ENCODE results near the gene SEMA3B. TPM values are rescaled to one million over a fixed set of nuclear protein-coding genes. Genes with fewer than 3 reads are reported as not detected.

Gene SEMA3B
- total and polyA plus RNA-seq, 2 donors (not counting 3 experiments of a cell fraction or from before 2014, with no cell fraction given) = 1.2 to 1.5 TPM

DNA sequence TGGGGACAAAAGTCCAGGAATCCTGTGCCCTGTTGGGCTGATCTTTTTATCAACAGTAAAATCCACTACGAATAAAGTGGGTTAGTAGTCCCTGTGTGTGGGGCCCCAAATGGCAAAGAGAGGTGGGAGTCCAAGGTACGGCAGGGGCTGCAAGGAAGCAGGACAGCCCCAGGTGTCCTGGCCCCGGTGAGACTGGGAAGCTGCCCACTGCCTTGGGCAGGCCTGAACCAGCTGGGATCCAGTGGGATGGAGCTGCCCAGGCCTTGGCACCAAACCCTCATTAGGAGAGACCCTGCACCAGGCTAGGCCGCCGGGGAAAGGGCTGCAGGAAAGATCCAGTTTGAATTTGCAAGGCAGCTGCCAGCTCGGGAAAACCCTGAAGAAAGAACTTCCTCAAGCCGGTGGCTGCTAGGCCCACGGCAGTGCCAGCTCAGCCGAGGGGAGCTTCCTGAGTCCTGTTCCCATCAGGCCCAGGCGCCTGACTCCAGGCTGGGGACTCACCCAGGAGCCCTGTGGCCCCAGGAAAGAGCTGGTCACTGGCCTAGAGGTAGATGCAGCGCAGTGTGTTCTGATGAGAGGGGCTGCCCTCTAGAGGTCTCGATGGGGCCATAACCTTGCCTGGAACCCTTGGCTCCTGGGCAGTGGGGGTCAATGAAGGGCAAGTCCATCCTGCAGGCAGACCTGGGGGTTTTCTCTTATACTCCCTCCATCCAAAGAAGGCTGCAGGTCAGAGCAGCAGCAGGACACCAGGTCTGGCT is 47.4 kb upstream of the SEMA3B start:
- no peak for FAIRE-seq
- ChIA-PET POLR2A (no interaction called here), CTCF (interaction anchor here (0.8 to 10.5 kb wide), 4 partner anchors 23 to 39 kb away, joined by 3 to 314 read pairs (median 4); partner anchors contain the start of gene GNAT1)
- no peak overlapping the region for H3K27ac ChIP-seq (ENCODE audit: insufficient read depth, low read depth, low read length)
- H2AFZ ChIP-seq (ENCODE audit: low read depth, low read length) = no peak overlapping the region
- no peaks in the 10 kb centered on the region for H4K20me1 ChIP-seq (replicated peaks; ENCODE audit: control insufficient read depth, extremely low read depth, insufficient read depth, low read length)
- H3K79me2 ChIP-seq (ENCODE audit: control insufficient read depth, insufficient read depth, low read length) = no peaks in the 10 kb centered on the region
- peaks cover 3% of the 10 kb centered on the region for H3K4me1 ChIP-seq (ENCODE audit: control insufficient read depth, extremely low read depth, insufficient read depth, low read length)
- no peak overlapping the region for H3K4me3 ChIP-seq (replicated peaks in 1 of 3; ENCODE audit: insufficient read depth in 1 of 3, low read depth in 1 of 3, low read length in 3 of 3)
- no peaks in the 10 kb centered on the region for H3K27me3 ChIP-seq (ENCODE audit: control insufficient read depth in 2 of 2, insufficient read depth in 2 of 2, low read length in 2 of 2)
- intact Hi-C loops (cut with micrococcal nuclease) = no loop called here
- no peaks in the 10 kb centered on the region for H3K9me1 ChIP-seq (replicated peaks; ENCODE audit: control insufficient read depth, extremely low read depth, insufficient read depth, low read length)
- no peak overlapping the region for H3K9ac ChIP-seq (replicated peaks; ENCODE audit: extremely low read depth, insufficient read depth, low read length)
- no TSS peak for BruUV-seq (replicated peaks)
- no peak for TF ChIP-seq FOS (IDR thresholded peaks at IDR 0.05; ENCODE audit: borderline replicate concordance, insufficient read depth, low read length)
- no peak for TF ChIP-seq JUN (IDR thresholded peaks at IDR 0.05; ENCODE audit: borderline replicate concordance, insufficient read depth, insufficient read length, low read depth)
- no peak for TF ChIP-seq CTCF (IDR thresholded peaks at IDR 0.05; ENCODE audit: extremely low read depth in 1 of 2, insufficient read depth in 1 of 2, low read depth in 1 of 2, low read length in 2 of 2)
- TF ChIP-seq POLR2A (IDR thresholded peaks at IDR 0.05; ENCODE audit: low read depth, low read length) = no peak
- TF ChIP-seq, protein P1, sequence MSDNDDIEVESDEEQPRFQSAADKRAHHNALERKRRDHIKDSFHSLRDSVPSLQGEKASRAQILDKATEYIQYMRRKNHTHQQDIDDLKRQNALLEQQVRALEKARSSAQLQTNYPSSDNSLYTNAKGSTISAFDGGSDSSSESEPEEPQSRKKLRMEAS (IDR thresholded peaks at IDR 0.05; ENCODE audit: insufficient read depth, insufficient read length) = no peak
- no peak for TF ChIP-seq MYC (IDR thresholded peaks at IDR 0.05; ENCODE audit: low read depth, low read length)
- TF ChIP-seq GATA2 (IDR thresholded peaks at IDR 0.05; ENCODE audit: insufficient read depth, insufficient read length, low read depth, low read length) = no peak
- no peak for TF ChIP-seq EZH2 (IDR thresholded peaks at IDR 0.05; ENCODE audit: borderline replicate concordance, low read depth, low read length, severe bottlenecking)
- TF ChIP-seq POLR2AphosphoS5 (IDR thresholded peaks at IDR 0.05; ENCODE audit: insufficient read depth, low read depth, low read length) = no peak
- H3K4me2 ChIP-seq (ENCODE audit: insufficient read depth, low read length) = no peak overlapping the region
- DNase-seq (ENCODE audit: low read depth, low spot score) = no peak
- no peaks in the 10 kb centered on the region for H3K9me3 ChIP-seq (replicated peaks; ENCODE audit: control insufficient read depth, insufficient read depth, low read length)
- dilution Hi-C loops (cut with MboI; ENCODE audit: extremely low pct_ligation_motif_present, low sequenced_read_pairs) = no loop called here
- no peaks in the 10 kb centered on the region for H3K36me3 ChIP-seq (ENCODE audit: control insufficient read depth in 2 of 2, extremely low read depth in 1 of 2, insufficient read depth in 2 of 2, low read length in 2 of 2)
